NOMO-1 treated with dmso at 0.1 percent for 144 hours (cell line): Measurements from ENCODE around the gene ECHS1.
"Not testable (repeated sequence)": the region's sequence is repeated elsewhere in the genome, so short reads cannot be mapped to it uniquely, and the experiment has no call there.

Experiments used
- DNase-seq: peaks from one replicate; lab custom pipeline; 2025; ENCODE audit not compliant: unreplicated experiment; lab: John Stamatoyannopoulos, UW

Gene ECHS1

GRCh38 chr10:133326223-133326551 is 47.0 kb downstream of the ECHS1 start:
- DNase-seq = no peak

DNA sequence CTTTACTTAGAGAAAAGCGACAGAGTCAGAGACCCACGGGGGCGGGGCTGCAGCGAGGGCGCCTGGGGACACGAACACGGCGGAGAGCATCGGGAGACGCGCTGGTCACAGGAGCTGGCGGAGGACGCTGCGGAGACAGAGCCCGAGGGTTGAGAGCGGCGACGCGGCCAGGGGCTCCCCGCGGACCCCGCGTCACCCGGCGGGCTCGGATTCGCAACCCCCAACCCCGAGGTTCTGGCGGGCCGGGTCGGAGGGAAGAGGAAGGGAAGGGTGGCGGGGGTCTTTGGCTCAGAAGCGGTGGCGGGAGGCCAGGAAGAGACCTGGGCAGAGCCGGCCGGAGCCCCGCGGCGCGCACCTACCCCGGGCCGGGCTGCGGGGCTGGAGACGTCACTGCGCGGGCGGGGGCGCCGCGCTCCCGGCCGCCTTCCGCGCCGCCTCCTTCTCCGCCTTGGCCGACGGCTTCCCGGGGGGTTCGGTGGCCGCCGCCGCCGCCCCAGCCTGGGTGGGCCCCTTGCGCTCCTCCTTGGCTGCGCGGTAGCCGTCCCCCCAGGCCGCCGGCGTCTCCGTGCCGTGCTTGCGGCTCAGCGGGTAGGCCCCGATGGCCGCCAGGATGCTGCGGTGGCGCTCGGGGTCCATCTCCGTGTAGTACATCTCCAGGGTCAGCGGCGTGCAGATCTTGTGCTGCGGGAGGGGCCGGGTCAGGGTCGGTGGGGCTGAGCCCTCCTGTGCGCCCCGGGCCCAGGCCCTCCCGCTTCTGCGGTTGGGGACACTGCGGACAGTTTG is 47.5 kb downstream of the ECHS1 start:
- DNase-seq = no peak

DNA sequence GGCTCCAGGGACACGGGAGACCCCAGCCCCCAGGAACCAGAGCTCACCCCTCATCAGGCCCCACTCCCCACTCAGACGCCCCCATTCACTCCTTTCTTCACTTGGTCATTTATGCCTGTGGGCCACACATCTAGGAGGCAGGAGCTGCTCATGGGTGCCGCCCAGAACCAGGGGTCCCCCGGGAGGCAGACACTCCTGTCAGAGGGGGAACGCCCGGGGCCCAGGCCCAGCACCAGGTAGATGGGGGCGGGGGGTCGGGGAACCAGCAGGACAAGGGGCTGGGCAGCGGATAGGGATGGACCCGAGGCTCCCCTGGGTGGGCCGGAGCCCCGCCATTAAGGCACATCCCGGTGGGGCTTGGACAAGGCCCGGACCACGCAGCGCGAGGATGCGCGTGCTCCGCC is 48.3 kb downstream of the ECHS1 start:
- no peak for DNase-seq

GRCh38 chr10:133324198-133324792 is 48.9 kb downstream of the ECHS1 start:
- DNase-seq = no peak

DNA sequence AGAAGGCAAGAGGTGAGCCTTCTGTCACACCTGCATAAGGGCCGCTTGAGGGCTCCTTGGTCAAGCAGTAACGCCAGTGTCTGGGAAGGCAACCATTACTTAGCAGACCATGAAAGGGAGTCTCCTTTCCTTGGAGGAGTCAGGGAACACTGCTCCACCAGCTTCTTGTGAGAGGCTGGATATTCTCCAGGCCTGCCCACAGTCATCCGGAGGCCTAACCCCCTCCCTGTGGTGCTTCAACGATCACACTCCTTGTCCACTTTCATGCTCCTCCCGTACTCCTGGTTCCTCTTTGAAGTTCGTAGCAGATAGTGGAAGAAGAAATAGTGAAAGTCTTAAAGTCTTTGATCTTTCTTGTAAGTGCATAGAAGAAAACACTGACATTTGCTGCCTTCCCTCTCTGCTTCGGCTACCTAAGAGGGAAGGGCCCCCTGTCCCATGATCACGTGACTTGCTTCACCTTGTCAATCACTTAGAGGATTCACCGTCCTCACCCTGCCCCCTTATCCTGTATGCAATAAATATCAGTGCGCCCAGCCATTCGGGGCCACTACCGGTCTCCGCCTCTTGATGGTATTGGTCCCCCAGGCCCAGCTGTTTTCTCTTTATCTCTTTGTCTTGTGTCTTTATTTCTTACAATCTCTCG is 51.0 kb downstream of the ECHS1 start:
- DNase-seq = not testable (repeated sequence)

DNA sequence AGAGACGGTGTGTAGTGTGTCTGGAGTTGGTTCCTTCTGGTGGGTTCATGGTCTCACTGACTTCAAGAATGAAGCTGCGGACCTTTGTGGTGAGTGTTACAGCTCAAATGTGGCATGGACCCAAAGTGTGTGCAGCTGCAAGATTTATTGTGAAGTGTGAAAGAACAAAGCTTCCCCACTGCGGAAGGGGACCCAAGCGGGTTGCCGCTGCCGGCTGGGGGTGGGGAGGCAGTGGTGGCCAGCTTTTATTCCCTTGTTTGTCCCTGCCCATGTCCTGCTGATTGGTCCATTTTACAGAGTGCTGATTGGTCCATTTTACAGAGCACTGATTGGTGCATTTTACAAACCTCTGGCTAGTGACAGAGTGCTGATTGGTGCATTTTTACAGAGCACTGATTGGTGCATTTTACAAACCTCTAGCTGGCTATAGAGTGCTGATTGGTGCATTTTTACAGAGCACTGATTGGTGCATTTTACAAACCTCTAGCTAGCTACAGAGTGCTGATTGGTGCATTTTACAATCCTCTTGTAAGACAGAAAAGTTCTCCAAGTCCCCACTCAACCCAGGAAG is 52.2 kb downstream of the ECHS1 start:
- DNase-seq = not testable (repeated sequence)

- peak; percentile 14 for DNase-seq
These were observed 54.5 kb downstream of the ECHS1 start for GRCh38 chr10:133318494-133319127.

DNA sequence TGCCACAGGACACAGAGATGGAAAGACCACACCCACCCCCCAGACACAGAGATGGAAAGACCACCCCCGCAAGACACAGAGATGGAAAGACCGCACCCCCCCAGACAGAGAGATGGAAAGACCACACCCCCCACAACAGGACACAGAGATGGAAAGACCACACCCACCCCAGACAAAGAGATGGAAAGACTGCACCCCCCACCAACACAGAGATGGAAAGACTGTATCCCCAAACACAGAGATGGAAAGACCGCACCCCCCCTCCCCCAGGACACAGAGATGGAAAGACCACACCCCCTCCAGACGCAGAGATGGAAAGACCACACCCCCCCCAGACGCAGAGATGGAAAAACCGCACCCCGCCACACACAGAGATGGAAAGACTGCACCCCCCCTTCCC is 56.4 kb downstream of the ECHS1 start:
- DNase-seq = no peak

DNA sequence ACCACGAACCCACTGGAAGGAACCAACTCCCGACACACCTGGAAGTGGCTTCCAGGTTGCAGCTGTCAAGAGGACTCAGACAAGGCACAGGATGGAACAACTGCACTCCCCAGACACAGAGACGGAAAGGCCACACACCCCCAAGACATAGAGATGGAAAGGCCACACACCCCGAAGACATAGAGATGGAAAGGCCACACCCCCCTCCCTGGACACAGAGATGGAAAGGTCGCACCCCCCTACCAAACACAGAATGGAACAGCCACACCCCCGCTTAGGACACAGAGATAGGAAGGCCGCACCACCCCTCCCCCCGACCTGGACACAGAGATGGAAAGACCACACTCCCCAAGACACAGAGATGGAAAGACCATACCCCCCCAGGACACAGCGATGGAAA is 56.9 kb downstream of the ECHS1 start:
- no peak for DNase-seq

- no peak for DNase-seq
These were observed 57.3 kb downstream of the ECHS1 start for GRCh38 chr10:133315847-133316246.

- DNase-seq = no peak
These were observed 58.2 kb downstream of the ECHS1 start for GRCh38 chr10:133314911-133315310.

DNA sequence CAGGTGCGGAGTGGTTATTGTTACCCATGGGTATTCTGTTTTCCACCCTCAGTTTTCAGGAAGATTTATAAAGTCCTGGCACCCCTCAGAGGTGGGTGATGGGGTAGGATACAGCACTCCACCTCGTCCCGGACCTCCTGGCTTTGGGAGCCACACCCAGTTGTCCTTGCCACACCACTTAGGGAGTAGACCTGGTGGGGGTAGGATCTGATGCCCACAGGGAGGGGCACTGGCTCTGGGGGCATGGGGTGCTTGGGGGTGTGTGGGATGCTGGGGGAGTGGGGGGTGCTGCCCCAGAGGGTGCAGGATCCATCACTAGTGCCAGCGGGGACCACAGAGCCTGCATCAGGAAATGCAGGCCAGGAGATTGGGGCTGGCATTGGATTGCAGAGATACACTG is 60.0 kb downstream of the ECHS1 start:
- no peak for DNase-seq

- no peak for DNase-seq
These were observed 60.4 kb downstream of the ECHS1 start for GRCh38 chr10:133312769-133313145.
